Stimulated activated naive CD4-positive, alpha-beta T cell treated with Interleukin-2 at 50 U/mL for 16 hours (primary cell): Measurements from ENCODE around the gene CIRBP.
A peak's percentile ranks its signal among the peaks of the same experiment; 100 is the strongest.

ENCODE experiments used
- DNase-seq: peaks from one replicate; lab custom pipeline; 2025; lab: John Stamatoyannopoulos, UW

Gene CIRBP

GRCh38 chr19:1267477-1268225, 1.5 kb upstream of the CIRBP start:
- no peak for DNase-seq

- DNase-seq = no peak
Measured at GRCh38 chr19:1268226-1269064, 687 bp upstream of the CIRBP start.

- peak; percentile 75 for DNase-seq
Measured at GRCh38 chr19:1269478-1270212, 513 bp downstream of the CIRBP start.

GRCh38 chr19:1270213-1270853, 1.2 kb downstream of the CIRBP start:
- no peak for DNase-seq

GRCh38 chr19:1270854-1271527, 1.9 kb downstream of the CIRBP start:
- no peak for DNase-seq

- no peak for DNase-seq
Measured at GRCh38 chr19:1271528-1272422, 2.6 kb downstream of the CIRBP start.

GRCh38 chr19:1272423-1273262, 3.5 kb downstream of the CIRBP start:
- DNase-seq = no peak

- no peak for DNase-seq
Measured at GRCh38 chr19:1273263-1274041, 4.3 kb downstream of the CIRBP start.

GRCh38 chr19:1274081-1274851, 5.1 kb downstream of the CIRBP start:
- no peak for DNase-seq

GRCh38 chr19:1274852-1275259, 5.7 kb downstream of the CIRBP start:
- DNase-seq = no peak

- DNase-seq = peak; percentile 96
Measured at GRCh38 chr19:1275260-1275975, 6.3 kb downstream of the CIRBP start, which contains the start of gene FAM174C. TSS of gene FAM174C (plus strand) at chr19:1275530. CDS start at chr19:1275550, 20 bp downstream.

- DNase-seq = no peak
Measured at GRCh38 chr19:1275976-1276627, 7.0 kb downstream of the CIRBP start.

- DNase-seq = no peak
Measured at GRCh38 chr19:1276628-1277022, 7.5 kb downstream of the CIRBP start.

GRCh38 chr19:1277061-1277460, 7.9 kb downstream of the CIRBP start:
- no peak for DNase-seq

- DNase-seq = no peak
Measured at GRCh38 chr19:1278074-1278473, 8.9 kb downstream of the CIRBP start.
